Mesendoderm (in vitro differentiated cells): ENCODE data around the gene RHBDL1.
A peak's percentile ranks its signal among the peaks of the same experiment; 100 is the strongest.
"Not testable (repeated sequence)": the region's sequence is repeated elsewhere in the genome, so short reads cannot be mapped to it uniquely, and the experiment has no call there.

Experiments
- DNase-seq: peaks from one replicate; pipeline ENCODE4 v3.0.0; 2013
- H2AK5ac ChIP-seq: 2 replicates; pipeline ENCODE4 v1.6.1; 2013; ENCODE audit warnings: low read length, inconsistent platforms
- H2BK120ac ChIP-seq: 2 replicates; pipeline ENCODE4 v1.6.1; 2013; ENCODE audit warnings: low read depth, mild to moderate bottlenecking, low read length, moderate library complexity, mixed read lengths
- H2BK15ac ChIP-seq: replicated peaks from 2 replicates; pipeline ENCODE4 v1.6.1; 2013; ENCODE audit warnings: low read depth, mild to moderate bottlenecking, moderate library complexity
- H2BK5ac ChIP-seq: 2 replicates; pipeline ENCODE4 v1.6.1; 2013; ENCODE audit warnings: low read length, inconsistent platforms
- H3K18ac ChIP-seq: 2 replicates; pipeline ENCODE4 v1.6.1; 2013; ENCODE audit warnings: mild to moderate bottlenecking, low read length, mixed read lengths
- H3K23ac ChIP-seq: one replicate; pipeline ENCODE4 v1.6.1; 2013; ENCODE audit warnings: low read length
- H3K27ac ChIP-seq: 2 replicates; pipeline ENCODE4 v1.5.1; 2013; ENCODE audit warnings: low read depth, mild to moderate bottlenecking, inconsistent platforms, low read length, moderate library complexity
- H3K27me3 ChIP-seq: 2 replicates; pipeline ENCODE4 v1.6.1; 2013; ENCODE audit warnings: low read length, control low read depth, mild to moderate bottlenecking, inconsistent platforms; ENCODE audit not compliant: insufficient read depth, poor library complexity
- H3K36me3 ChIP-seq: 2 replicates; pipeline ENCODE4 v1.6.1; 2013; ENCODE audit warnings: low read length, inconsistent platforms; ENCODE audit not compliant: control insufficient read depth, insufficient read depth
- H3K4ac ChIP-seq: one replicate; pipeline ENCODE4 v1.6.1; 2013; ENCODE audit warnings: low read depth, mild to moderate bottlenecking, low read length, moderate library complexity
- H3K4me1 ChIP-seq: 2 replicates; pipeline ENCODE4 v1.6.1; 2013; ENCODE audit warnings: low read depth, low read length, inconsistent platforms; ENCODE audit not compliant: control insufficient read depth
- H3K4me2 ChIP-seq: 2 replicates; pipeline ENCODE4 v1.6.1; 2013; ENCODE audit warnings: low read length
- H3K4me3 ChIP-seq: 2 replicates; pipeline ENCODE4 v1.5.1; 2013; ENCODE audit warnings: mild to moderate bottlenecking, low read length
- H3K56ac ChIP-seq: one replicate; pipeline ENCODE4 v1.6.1; 2013; ENCODE audit warnings: low read length
- H3K79me1 ChIP-seq: 2 replicates; pipeline ENCODE4 v1.6.1; 2013; ENCODE audit warnings: low read length, inconsistent platforms
- H3K79me2 ChIP-seq: 2 replicates; pipeline ENCODE4 v1.6.1; 2013; ENCODE audit warnings: mild to moderate bottlenecking, low read length; ENCODE audit not compliant: control insufficient read depth, insufficient read depth
- H3K9ac ChIP-seq: 2 replicates; pipeline ENCODE4 v1.6.1; 2013; ENCODE audit warnings: low read length, inconsistent platforms
- H4K5ac ChIP-seq: one replicate; pipeline ENCODE4 v1.6.1; 2013; ENCODE audit warnings: low read length
- H4K8ac ChIP-seq: one replicate; pipeline ENCODE4 v1.6.1; 2013; ENCODE audit warnings: low read depth, mild to moderate bottlenecking, control low read depth, low read length, moderate library complexity
- WGBS: extraction: QIAGEN DNeasy Blood & Tissue Kit; methylation state at CpG from one replicate; pipeline ENCODE4 v1.1.7; 2013; ENCODE audit warnings: low lambda C conversion rate, missing lambda C conversion rate; ENCODE audit not compliant: insufficient coverage; ENCODE audit errors: extremely low coverage; 5-methylcytosine and 5-hydroxymethylcytosine counted together

Gene RHBDL1

GRCh38 chr16:685967-686366 is 10.5 kb downstream of the RHBDL1 start:
- no CpG with 5 or more reads among the region's 10 CpGs for WGBS
- Histone ChIP-seq H3K9ac (no peak overlapping the region), H3K4me3 (no peak overlapping the region), H3K27me3 (no peaks in the 10 kb centered on the region), H3K56ac (no peak overlapping the region), H3K4me1 (peaks cover 3% of the 10 kb centered on the region), H4K5ac (no peak overlapping the region), H3K18ac (no peak overlapping the region), H2BK15ac (no peak overlapping the region), H3K4ac (no peak overlapping the region), H4K8ac (no peak overlapping the region), H3K36me3 (peaks cover 13% of the 10 kb centered on the region), H2BK5ac (no peak overlapping the region), H3K79me2 (peaks cover 15% of the 10 kb centered on the region), H3K79me1 (peaks cover 24% of the 10 kb centered on the region), H2BK120ac (no peak overlapping the region), H3K27ac (no peak overlapping the region), H2AK5ac (no peak overlapping the region), H3K4me2 (no peak overlapping the region), H3K23ac (no peak overlapping the region)
- DNase-seq = no peak

- Histone ChIP-seq H3K79me1 (peaks cover 20% of the 10 kb centered on the region), H2BK5ac (no peak overlapping the region), H4K8ac (no peak overlapping the region), H3K4me1 (peaks cover 3% of the 10 kb centered on the region), H3K4ac (no peak overlapping the region), H4K5ac (no peak overlapping the region), H2BK15ac (no peak overlapping the region), H3K9ac (no peak overlapping the region), H3K18ac (no peak overlapping the region), H3K27ac (no peak overlapping the region), H3K4me3 (no peak overlapping the region), H3K27me3 (no peaks in the 10 kb centered on the region), H3K4me2 (no peak overlapping the region), H2BK120ac (no peak overlapping the region), H2AK5ac (no peak overlapping the region), H3K56ac (no peak overlapping the region), H3K36me3 (peaks cover 12% of the 10 kb centered on the region), H3K79me2 (peaks cover 8% of the 10 kb centered on the region), H3K23ac (no peak overlapping the region)
- no peak for DNase-seq
- WGBS = no CpG with 5 or more reads among the region's 51 CpGs
These were observed 11.2 kb downstream of the RHBDL1 start for GRCh38 chr16:686459-687260.

GRCh38 chr16:687499-687898 is 12.0 kb downstream of the RHBDL1 start:
- H3K4me3 ChIP-seq = no peak overlapping the region
- H3K9ac ChIP-seq = no peak overlapping the region
- H4K5ac ChIP-seq = no peak overlapping the region
- no CpG with 5 or more reads among the region's 19 CpGs for WGBS
- no peak overlapping the region for H4K8ac ChIP-seq
- H3K4me2 ChIP-seq = no peak overlapping the region
- peaks cover 4% of the 10 kb centered on the region for H3K27me3 ChIP-seq
- no peak overlapping the region for H3K4ac ChIP-seq
- H3K23ac ChIP-seq = no peak overlapping the region
- H2AK5ac ChIP-seq = no peak overlapping the region
- H3K27ac ChIP-seq = no peak overlapping the region
- H2BK5ac ChIP-seq = no peak overlapping the region
- H3K4me1 ChIP-seq = peaks cover 3% of the 10 kb centered on the region
- peaks cover 3% of the 10 kb centered on the region for H3K79me2 ChIP-seq
- H3K36me3 ChIP-seq = peaks cover 6% of the 10 kb centered on the region
- H3K79me1 ChIP-seq = peaks cover 14% of the 10 kb centered on the region
- no peak for DNase-seq
- no peak overlapping the region for H2BK120ac ChIP-seq
- no peak overlapping the region for H3K56ac ChIP-seq
- no peak overlapping the region for H3K18ac ChIP-seq
- H2BK15ac ChIP-seq = no peak overlapping the region

GRCh38 chr16:689175-689897 is 13.9 kb downstream of the RHBDL1 start:
- peak overlapping the region; percentile 92 for H3K9ac ChIP-seq
- WGBS = no CpG with 5 or more reads among the region's 26 CpGs

GRCh38 chr16:691242-691641 is 15.8 kb downstream of the RHBDL1 start:
- H4K8ac ChIP-seq, H3K79me2 ChIP-seq, H3K36me3 ChIP-seq, H3K79me1 ChIP-seq, H3K18ac ChIP-seq, H4K5ac ChIP-seq, H2AK5ac ChIP-seq, H2BK15ac ChIP-seq, DNase-seq, H3K27ac ChIP-seq, H3K56ac ChIP-seq, H3K4me1 ChIP-seq, H3K4me3 ChIP-seq, H3K4ac ChIP-seq, H2BK120ac ChIP-seq, H2BK5ac ChIP-seq, H3K23ac ChIP-seq, H3K9ac ChIP-seq, H3K4me2 ChIP-seq: not testable (repeated sequence)
- peaks cover 25% of the 10 kb centered on the region for H3K27me3 ChIP-seq
- WGBS = no CpG with 5 or more reads among the region's 16 CpGs

More at GRCh38 chr16:689175-689897, 13.9 kb downstream of the RHBDL1 start:
- H2AK5ac ChIP-seq = peak overlapping the region; percentile 81
- no peak overlapping the region for H3K18ac ChIP-seq
- H3K23ac ChIP-seq = no peak overlapping the region
- H3K79me2 ChIP-seq = no peaks in the 10 kb centered on the region
- H4K8ac ChIP-seq = no peak overlapping the region
- peaks cover 9% of the 10 kb centered on the region for H3K79me1 ChIP-seq
- peak overlapping the region; percentile 93 for H3K56ac ChIP-seq
- peaks cover 3% of the 10 kb centered on the region for H3K4me1 ChIP-seq
- no peak overlapping the region for H2BK120ac ChIP-seq
- no peak overlapping the region for H3K27ac ChIP-seq
- no peak overlapping the region for H2BK15ac ChIP-seq
- no peak overlapping the region for H2BK5ac ChIP-seq
- H3K27me3 ChIP-seq = peaks cover 16% of the 10 kb centered on the region
- H4K5ac ChIP-seq = no peak overlapping the region
- H3K4ac ChIP-seq = no peak overlapping the region
- peak overlapping the region; percentile 98 for H3K4me2 ChIP-seq
- DNase-seq = no peak
- H3K36me3 ChIP-seq = no peaks in the 10 kb centered on the region
- H3K4me3 ChIP-seq = peak overlapping the region; percentile 85
